HepG2 (cell line): ENCODE data around the gene PLA2G2A. TPM values are rescaled to one million over a fixed set of nuclear protein-coding genes. Genes with fewer than 3 reads are reported as not detected.
"Not testable (repeated sequence)": the region's sequence is repeated elsewhere in the genome, so short reads cannot be mapped to it uniquely, and the experiment has no call there.

Experiments used
- ATAC-seq: fragments of 200-7000 bp; cut with Tn5 transposase; 3 replicates; pipeline ENCODE4 v1.9.1; 2020; ENCODE audit warnings: mild to moderate bottlenecking, moderate library complexity
- BruUV-seq: library from RNA; stranded (reverse); fragments of 400-500 nt; replicated peaks from 2 replicates; lab custom pipeline; 2021; lab: Mats Ljungman, UMichigan
- CTCF ChIA-PET: fragments of 300-600 bp; formaldehyde crosslinking; extraction: SDS; loops from one replicate; lab custom pipeline; 2021; ENCODE audit warnings: low total read pairs, inconsistent platforms, low intra/inter-chr PET ratio; lab: Yijun Ruan, JAX
- POLR2A ChIA-PET: fragments of 350-600 bp; sonication (Branson Sonifier 250); formaldehyde crosslinking; loops from one replicate; lab custom pipeline; 2020; ENCODE audit warnings: antibody characterized with exemption, inconsistent platforms; lab: Yijun Ruan, JAX
- DNase-seq: peaks from one replicate; pipeline ENCODE4 v3.0.0-alpha.2; 2015; ENCODE audit warnings: low spot score
- FAIRE-seq: peaks from 3 replicates; lab custom pipeline; 2011; peaks lifted over from hg19 to GRCh38; lab: Jason Lieb, UNC
- H2AFZ ChIP-seq: one replicate; pipeline ENCODE4 v1.6.1; 2011; ENCODE audit warnings: low read length, inconsistent platforms
- H3K27ac ChIP-seq: fragments of 300-600 bp; 3 replicates; pipeline ENCODE4 v1.8.0; 2011; ENCODE audit warnings: mixed run types, mild to moderate bottlenecking, mixed read lengths, low read length, inconsistent platforms; ENCODE audit not compliant: insufficient read depth; ENCODE audit errors: extremely low read length
- H3K27me3 ChIP-seq, 2 experiments: fragments of 200-600 bp in 1 of 2; 2 replicates in 1 of 2; 3 replicates in 1 of 2; pipeline versions ENCODE4 v1.6.0 to v1.8.0; 2011; ENCODE audit warnings: low read length in 2 of 2, mild to moderate bottlenecking in 2 of 2, moderate library complexity in 2 of 2, inconsistent platforms in 1 of 2; ENCODE audit not compliant: insufficient read depth in 2 of 2, control insufficient read depth in 1 of 2
- H3K36me3 ChIP-seq, 2 experiments: fragments of 200-600 bp in 1 of 2; replicated peaks in 1 of 2; 2 replicates in 1 of 2; 3 replicates in 1 of 2; pipeline versions ENCODE4 v1.5.1 to v1.8.0; 2011; ENCODE audit warnings: low read length in 2 of 2, inconsistent platforms in 1 of 2; ENCODE audit not compliant: insufficient read depth in 2 of 2, control insufficient read depth in 1 of 2
- H3K4me1 ChIP-seq: 2 replicates; pipeline ENCODE4 v1.5.1; 2012; ENCODE audit warnings: low read length, inconsistent platforms; ENCODE audit not compliant: insufficient read depth
- H3K4me2 ChIP-seq: 2 replicates; pipeline ENCODE4 v1.6.0; 2011; ENCODE audit warnings: low read depth, low read length, inconsistent platforms
- H3K4me3 ChIP-seq, 3 experiments: fragments of 200-600 bp in 1 of 3; sonication (generic), shearing (Covaris generic) in 1 of 3; replicated peaks in 1 of 3; 2 replicates each; pipeline ENCODE4 v1.5.1; 2011 to 2016; ENCODE audit warnings: low read length in 3 of 3, inconsistent platforms in 2 of 3, low read depth in 2 of 3, mild to moderate bottlenecking in 2 of 3, control low read depth in 1 of 3, mixed read lengths in 1 of 3; ENCODE audit not compliant: insufficient read depth in 1 of 3
- H3K79me2 ChIP-seq: one replicate; pipeline ENCODE4 v1.6.1; 2011; ENCODE audit warnings: low read length, inconsistent platforms; ENCODE audit not compliant: insufficient read depth
- H3K9ac ChIP-seq: 2 replicates; pipeline ENCODE4 v1.6.0; 2011; ENCODE audit warnings: mild to moderate bottlenecking, low read depth, low read length, inconsistent platforms; ENCODE audit not compliant: insufficient read depth
- H3K9me3 ChIP-seq: 2 replicates; pipeline ENCODE4 v1.5.1; 2012; ENCODE audit warnings: mild to moderate bottlenecking, low read length
- H4K20me1 ChIP-seq: 2 replicates; pipeline ENCODE4 v1.6.0; 2011; ENCODE audit warnings: inconsistent platforms, mild to moderate bottlenecking, low read length, moderate library complexity; ENCODE audit not compliant: insufficient read depth
- ARNT ChIP-seq: fragments of 450-650 bp; IDR thresholded peaks from 2 replicates; pipeline ENCODE4 v1.6.1; 2017
- MEF2D ChIP-seq: sonication (generic); formaldehyde crosslinking; IDR thresholded peaks from 2 replicates; pipeline ENCODE4 v1.5.1; 2020; ENCODE audit warnings: mild to moderate bottlenecking, missing genetic modification reagents
- PPARG ChIP-seq: conservative IDR thresholded peaks from 2 replicates; pipeline ENCODE4 v1.6.1; 2016; ENCODE audit warnings: missing biosample characterization, missing genetic modification reagents
- SNAPC5 ChIP-seq: sonication (generic); formaldehyde crosslinking; IDR thresholded peaks from 2 replicates; pipeline ENCODE4 v1.8.1; 2023; ENCODE audit warnings: mild to moderate bottlenecking, missing genetic modification reagents, borderline replicate concordance
- ZNF333 ChIP-seq: sonication (generic); formaldehyde crosslinking; IDR thresholded peaks from 2 replicates; pipeline ENCODE4 v1.4.0; 2020; ENCODE audit warnings: mild to moderate bottlenecking, missing genetic modification reagents, borderline replicate concordance
- ZNF441 ChIP-seq: sonication (generic); formaldehyde crosslinking; IDR thresholded peaks from 2 replicates; pipeline ENCODE4 v1.7.0; 2021; ENCODE audit warnings: missing genetic modification reagents, borderline replicate concordance
- WGBS: methylation state at CpG from one replicate; pipeline ENCODE4 v1.1.6; 2017; ENCODE audit warnings: low lambda C conversion rate; 5-methylcytosine and 5-hydroxymethylcytosine counted together
- in situ Hi-C: cut with HindIII; loops from 2 replicates; pipeline ENCODE4 v1.10.0; 2017; ENCODE audit warnings: low pct_unique_long_range_greater_than_20kb; ENCODE audit not compliant: extremely low pct_ligation_motif_present
- intact Hi-C: fragments of 100-400 bp; cut with micrococcal nuclease; formaldehyde crosslinking; loops from one replicate; pipeline ENCODE4 v1.10.0; 2022; ENCODE audit not compliant: unreplicated experiment
- polyA plus RNA-seq, 8 experiments: library from polyadenylated mRNA; depleted of rRNA in 3 of 8; stranded (reverse) in 7 of 8; unstranded in 1 of 8; fragments of >200 nt; fragmentation: Illumina TruSeq in 4 of 8; extraction: Trizol in 4 of 8; gene quantifications; 2 replicates each; pipeline versions ENCODE4 v1.2.1 to v1.2.3, GENCODE V29; 2011 to 2016; ENCODE audit warnings: low read depth in 4 of 8, missing spikeins in 1 of 8, mixed read lengths in 1 of 8; ENCODE audit not compliant: insufficient read depth in 1 of 8
- total RNA-seq, 5 experiments: library from RNA; depleted of rRNA; stranded (reverse); fragments of >200 nt; fragmentation: Illumina TruSeq; extraction: Trizol; gene quantifications; 2 replicates each; pipeline ENCODE4 v1.2.3, GENCODE V29; 2016; ENCODE audit warnings: low read depth in 1 of 5

The PLA2G2A gene
- total and polyA plus RNA-seq, 2 of the 13 experiments (the other 11 are each of a cell fraction or from before 2014, with no cell fraction given) = 0.35 to 30.3 TPM

GRCh38 chr1:19987719-19988118 lies 8.3 kb upstream of the PLA2G2A start (continued):
- peak; percentile 99 for TF ChIP-seq PPARG (CRISPR knock-in tag)
- no peak for TF ChIP-seq ARNT
- TF ChIP-seq ZNF441 (CRISPR knock-in tag) = no peak
- TF ChIP-seq ZNF333 (CRISPR knock-in tag) = no peak
- no peak for TF ChIP-seq SNAPC5 (CRISPR knock-in tag)
- TF ChIP-seq MEF2D (CRISPR knock-in tag) = peak; percentile 74; the same call in 1 of the 2 replicates

DNA sequence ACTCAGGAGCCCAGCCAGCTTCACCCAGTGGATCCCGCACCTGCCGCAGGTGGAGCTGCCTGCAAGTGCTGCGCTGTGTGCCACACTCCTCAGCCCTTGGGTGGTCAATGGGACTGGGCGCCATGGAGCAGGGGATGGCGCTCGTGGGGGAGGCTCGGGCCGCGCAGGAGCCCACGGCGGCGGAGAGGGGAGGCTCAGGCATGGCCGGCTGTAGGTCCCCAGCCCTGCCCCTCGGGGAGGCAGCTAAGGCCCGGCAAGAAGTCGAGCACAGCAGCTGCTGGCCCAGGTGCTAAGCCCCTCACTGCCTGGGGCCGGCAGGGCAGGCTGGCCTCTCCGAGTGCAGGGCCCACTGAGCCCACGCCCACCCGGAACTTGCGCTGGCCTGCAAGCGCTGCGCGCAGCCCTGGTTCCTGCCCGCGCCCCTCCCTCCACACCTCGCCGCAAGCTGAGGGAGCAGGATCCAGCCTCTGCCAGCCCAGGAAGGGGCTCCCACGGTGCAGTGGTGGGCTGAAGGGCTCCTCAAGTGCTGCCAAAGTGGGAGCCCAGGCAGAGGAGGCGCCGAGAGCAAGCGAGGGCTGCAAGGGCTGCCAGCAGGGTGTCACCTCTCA lies 5.1 kb upstream of the PLA2G2A start:
- ATAC-seq, H2AFZ ChIP-seq, CTCF ChIA-PET, H3K9me3 ChIP-seq, BruUV-seq, H3K27me3 ChIP-seq, H3K79me2 ChIP-seq, H3K9ac ChIP-seq, DNase-seq, H3K27ac ChIP-seq, in situ Hi-C loops, H3K4me2 ChIP-seq, FAIRE-seq, H3K36me3 ChIP-seq, intact Hi-C loops, H3K4me3 ChIP-seq, H4K20me1 ChIP-seq: not testable (repeated sequence)
- WGBS = 96% methylated on average over 23 of the region's 32 CpGs
- peaks cover 69% of the 10 kb centered on the region for H3K4me1 ChIP-seq
- POLR2A ChIA-PET = interaction anchor here (1.0 kb wide), 1 partner anchor 9 kb away, joined by 3 read pairs; no protein-coding TSS in a partner anchor
